Esophagus squamous epithelium (tissue), 5 donors: Measurements from ENCODE around the gene SPAG9. TPM values are rescaled to one million over a fixed set of nuclear protein-coding genes. Genes with fewer than 3 reads are reported as not detected.

Source experiments
- DNase-seq: peaks from one replicate; lab custom pipeline; 2025; lab: John Stamatoyannopoulos, UW
- H3K27ac ChIP-seq, 4 donors: fragments of 200-600 bp; sonication (generic); one replicate each; pipeline ENCODE4 v1.5.1; 2016 to 2019; ENCODE audit warnings: mild to moderate bottlenecking in 1 of 4
- H3K27me3 ChIP-seq, 4 donors: fragments of 200-600 bp; sonication (generic); 1 replicate in 3 of 4; 2 replicates in 1 of 4; pipeline versions ENCODE4 v1.5.1 to v1.6.0; 2017 to 2021; ENCODE audit warnings: antibody characterized with exemption in 1 of 4
- H3K36me3 ChIP-seq, 3 donors: fragments of 200-600 bp; sonication (generic); one replicate each; pipeline ENCODE4 v1.5.1; 2016 to 2019
- H3K4me1 ChIP-seq, 3 donors: fragments of 200-600 bp; sonication (generic); one replicate each; pipeline ENCODE4 v1.5.1; 2017 to 2019
- H3K4me3 ChIP-seq, 4 donors: fragments of 200-600 bp; sonication (generic); 1 replicate in 3 of 4; 2 replicates in 1 of 4; pipeline ENCODE4 v1.5.1; 2016 to 2019; ENCODE audit warnings: mild to moderate bottlenecking in 2 of 4, moderate library complexity in 1 of 4
- H3K9me3 ChIP-seq, 3 donors: fragments of 200-600 bp; sonication (generic); one replicate each; pipeline ENCODE4 v1.5.1; 2016 to 2019
- POLR2A ChIP-seq, 4 donors: fragments of 450-650 bp; IDR thresholded peaks; one replicate each; pipeline ENCODE4 v1.6.1; 2017; ENCODE audit warnings: antibody characterized with exemption in 4 of 4, mild to moderate bottlenecking in 4 of 4, moderate library complexity in 3 of 4
- WGBS, 2 donors: methylation state at CpG; one replicate each; pipeline ENCODE4 v1.1.5; 2018; 5-methylcytosine and 5-hydroxymethylcytosine counted together
- intact Hi-C: fragments of 100-400 bp; cut with DNase I; formaldehyde crosslinking; loops from one replicate; pipeline ENCODE4 v1.15.0; 2022
- total RNA-seq, 4 donors: library from RNA; depleted of rRNA; stranded (reverse); fragments of >200 nt; gene quantifications; one replicate each; pipeline ENCODE4 v1.1.0, GENCODE V29; 2016
- TF ChIP-seq, protein P1 (sequence below), 6 experiments: fragments of 450-650 bp in 4 of 6; fragments of 200-600 bp in 2 of 6; sonication (generic) in 2 of 6; IDR thresholded peaks; one replicate each; pipeline ENCODE4 v1.5.1; 2016 to 2019; ENCODE audit warnings: antibody characterized with exemption in 6 of 6, mild to moderate bottlenecking in 4 of 6, moderate library complexity in 4 of 6
- donor health status: DM: yes; HTN: yes; CAD: no.

SPAG9 gene
- total RNA-seq, 4 donors from 2014 or later, result 25.6 to 88.5 (median 49.9) TPM

DNA sequence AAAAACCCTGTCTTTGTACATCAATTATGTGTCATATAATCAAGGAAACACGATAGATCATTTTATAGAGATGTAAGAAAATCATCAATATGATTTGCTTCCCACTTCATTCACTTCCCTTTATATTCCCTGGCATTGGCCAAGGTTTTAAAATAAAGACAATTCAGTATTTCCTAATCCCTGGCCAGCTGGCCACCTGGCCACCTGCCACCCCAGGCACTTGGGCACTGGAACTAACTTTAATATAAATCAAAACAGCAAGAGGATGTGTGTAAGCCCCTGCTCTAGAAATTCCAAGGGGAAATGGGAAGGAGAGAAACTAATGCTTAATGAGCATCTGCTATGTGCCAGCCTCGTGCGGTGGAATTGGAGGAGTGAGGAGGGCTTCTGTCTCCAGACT is 195.9 kb downstream of the SPAG9 start:
- H3K4me1 ChIP-seq, result peaks cover 6 to 42% (median 15%) of the 10 kb centered on the region in 3 donors
- TF ChIP-seq, protein P1, sequence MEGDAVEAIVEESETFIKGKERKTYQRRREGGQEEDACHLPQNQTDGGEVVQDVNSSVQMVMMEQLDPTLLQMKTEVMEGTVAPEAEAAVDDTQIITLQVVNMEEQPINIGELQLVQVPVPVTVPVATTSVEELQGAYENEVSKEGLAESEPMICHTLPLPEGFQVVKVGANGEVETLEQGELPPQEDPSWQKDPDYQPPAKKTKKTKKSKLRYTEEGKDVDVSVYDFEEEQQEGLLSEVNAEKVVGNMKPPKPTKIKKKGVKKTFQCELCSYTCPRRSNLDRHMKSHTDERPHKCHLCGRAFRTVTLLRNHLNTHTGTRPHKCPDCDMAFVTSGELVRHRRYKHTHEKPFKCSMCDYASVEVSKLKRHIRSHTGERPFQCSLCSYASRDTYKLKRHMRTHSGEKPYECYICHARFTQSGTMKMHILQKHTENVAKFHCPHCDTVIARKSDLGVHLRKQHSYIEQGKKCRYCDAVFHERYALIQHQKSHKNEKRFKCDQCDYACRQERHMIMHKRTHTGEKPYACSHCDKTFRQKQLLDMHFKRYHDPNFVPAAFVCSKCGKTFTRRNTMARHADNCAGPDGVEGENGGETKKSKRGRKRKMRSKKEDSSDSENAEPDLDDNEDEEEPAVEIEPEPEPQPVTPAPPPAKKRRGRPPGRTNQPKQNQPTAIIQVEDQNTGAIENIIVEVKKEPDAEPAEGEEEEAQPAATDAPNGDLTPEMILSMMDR (IDR thresholded peaks at IDR 0.05), result no peak
- no peak for TF ChIP-seq POLR2A (IDR thresholded peaks at IDR 0.05)
- no peak overlapping the region for H3K27ac ChIP-seq
- H3K27me3 ChIP-seq, result no peaks in the 10 kb centered on the region
- no peaks in the 10 kb centered on the region for H3K36me3 ChIP-seq
- intact Hi-C loops, result no loop called here
- DNase-seq, result no peak
- no peak overlapping the region for H3K4me3 ChIP-seq
- H3K9me3 ChIP-seq, result no peaks in the 10 kb centered on the region
- WGBS, 2 donors, result 66 to 79% methylated on average over 3 of the region's 3 CpGs

DNA sequence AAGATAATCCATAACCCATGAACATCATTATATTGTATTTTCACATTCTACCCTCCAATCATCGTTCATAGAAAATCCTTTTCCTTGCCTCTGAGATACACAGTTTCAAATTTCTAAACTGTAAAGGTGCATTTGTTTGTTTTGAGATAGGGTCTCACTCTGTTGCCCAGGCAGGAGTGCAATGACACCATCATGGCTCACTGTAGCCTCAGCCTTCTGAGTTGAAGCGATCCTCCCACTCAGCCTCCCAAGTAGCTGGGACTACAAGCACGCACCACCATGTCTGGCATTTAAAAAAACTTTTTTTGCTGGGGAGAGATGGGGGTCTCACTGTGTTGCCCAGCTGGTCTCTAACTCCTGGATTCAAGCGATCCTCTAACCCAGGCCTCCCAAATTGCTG is 196.4 kb downstream of the SPAG9 start:
- TF ChIP-seq, protein P1 (IDR thresholded peaks at IDR 0.05), result no peak
- TF ChIP-seq POLR2A (IDR thresholded peaks at IDR 0.05), result no peak
- H3K27ac ChIP-seq, result no peak overlapping the region
- WGBS, 2 donors, result 100% methylated on average over 1 to 4 of the region's 4 CpGs
- intact Hi-C loops, result no loop called here
- no peaks in the 10 kb centered on the region for H3K36me3 ChIP-seq
- no peaks in the 10 kb centered on the region for H3K9me3 ChIP-seq
- no peaks in the 10 kb centered on the region for H3K27me3 ChIP-seq
- DNase-seq, result no peak
- no peak overlapping the region for H3K4me3 ChIP-seq
- H3K4me1 ChIP-seq, result peaks cover 10 to 46% (median 20%) of the 10 kb centered on the region in 3 donors

DNA sequence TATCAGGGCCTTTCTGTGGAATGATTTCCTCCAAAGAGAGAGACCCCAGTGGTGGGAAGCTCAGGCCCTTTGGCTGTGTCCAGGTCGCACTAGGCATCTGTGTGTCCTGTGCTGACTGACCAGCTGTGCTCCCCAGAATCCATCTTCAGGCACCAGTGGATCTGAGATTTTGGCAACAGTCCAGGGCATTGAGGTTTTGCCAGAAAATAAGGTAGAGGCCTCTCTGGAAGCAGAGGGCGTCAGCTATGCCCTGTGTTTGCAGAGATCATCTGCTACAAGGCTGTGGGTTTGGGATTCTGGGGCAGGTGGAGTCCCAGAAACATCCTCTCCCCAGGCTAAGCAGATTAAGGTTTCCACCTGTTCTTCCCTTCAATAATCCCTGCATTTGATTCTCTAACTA is 197.1 kb downstream of the SPAG9 start:
- H3K27me3 ChIP-seq, result no peaks in the 10 kb centered on the region
- no peak overlapping the region for H3K27ac ChIP-seq
- DNase-seq, result no peak
- TF ChIP-seq POLR2A (IDR thresholded peaks at IDR 0.05), result no peak
- TF ChIP-seq, protein P1 (IDR thresholded peaks at IDR 0.05), result no peak
- H3K4me3 ChIP-seq, result no peak overlapping the region
- H3K9me3 ChIP-seq, result no peaks in the 10 kb centered on the region
- 69 to 73% methylated on average over 2 of the region's 2 CpGs for WGBS, 2 donors
- peaks cover 17 to 53% (median 26%) of the 10 kb centered on the region in 3 donors for H3K4me1 ChIP-seq
- no peaks in the 10 kb centered on the region for H3K36me3 ChIP-seq
- intact Hi-C loops, result no loop called here

DNA sequence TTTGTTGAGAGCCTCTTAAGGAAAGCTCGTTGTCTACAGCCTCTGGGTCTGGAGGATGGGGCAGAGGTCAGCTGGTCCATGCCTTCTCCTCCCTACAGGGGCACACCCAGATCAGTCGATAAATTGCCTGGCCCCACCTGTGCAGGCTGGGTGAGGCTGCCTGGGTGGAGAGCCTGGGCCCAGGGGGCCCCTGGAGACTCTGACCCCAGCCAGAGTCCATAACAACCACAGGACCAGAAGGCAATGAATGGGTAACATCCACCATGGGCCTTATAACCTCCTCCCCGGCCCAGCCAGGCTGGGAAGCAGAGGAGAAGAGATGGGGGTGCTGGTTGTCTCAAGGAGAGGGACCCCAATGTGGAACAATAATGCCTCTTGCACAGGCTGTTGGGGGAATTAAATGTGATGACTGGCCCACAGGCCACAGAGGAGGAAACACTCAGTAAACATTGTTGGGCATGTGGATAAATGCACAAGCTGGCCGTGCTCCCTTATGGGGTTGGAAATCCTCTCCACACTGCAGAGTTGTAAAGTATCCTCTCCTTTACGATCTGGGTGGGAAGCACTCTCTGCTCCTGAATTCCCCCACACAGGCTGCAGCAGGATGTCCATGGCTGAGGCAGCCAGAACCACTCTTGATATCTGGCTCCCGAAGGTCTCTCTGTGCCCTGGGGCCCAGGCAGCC is 197.8 kb downstream of the SPAG9 start:
- no peaks in the 10 kb centered on the region for H3K36me3 ChIP-seq
- no peaks in the 10 kb centered on the region for H3K27me3 ChIP-seq
- intact Hi-C loops, result no loop called here
- H3K4me1 ChIP-seq, result peaks cover 25 to 60% (median 34%) of the 10 kb centered on the region in 3 donors
- no peaks in the 10 kb centered on the region for H3K9me3 ChIP-seq
- peak overlapping the region in 3 of 4 donors; percentile 9 to 88 (median 53) for H3K27ac ChIP-seq
- no peak for TF ChIP-seq POLR2A (IDR thresholded peaks at IDR 0.05)
- TF ChIP-seq, protein P1 (IDR thresholded peaks at IDR 0.05), result no peak
- no peak overlapping the region for H3K4me3 ChIP-seq
- no peak for DNase-seq
- WGBS, 2 donors, result 57 to 77% methylated on average over 3 to 4 of the region's 6 CpGs

DNA sequence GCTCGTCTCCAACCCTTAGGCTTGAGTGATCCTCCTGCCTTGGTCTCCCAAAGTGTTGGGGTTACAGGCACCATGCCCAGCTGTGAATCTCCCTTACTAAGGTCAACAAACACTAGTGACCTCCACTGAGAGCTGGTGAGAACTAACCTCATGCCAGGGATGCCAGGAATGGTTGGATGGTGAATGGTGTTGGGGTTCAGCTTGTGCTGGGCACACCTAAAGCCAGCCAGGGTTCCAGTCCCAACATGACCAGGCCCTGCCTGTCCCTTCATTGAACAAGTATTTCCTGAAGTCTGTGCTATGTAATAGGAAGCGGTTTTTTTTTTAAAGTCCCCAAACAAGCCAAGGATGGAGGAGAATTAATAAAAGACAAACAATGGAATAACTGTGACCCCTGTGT is 198.6 kb downstream of the SPAG9 start:
- Histone ChIP-seq H3K27me3 (no peaks in the 10 kb centered on the region), H3K9me3 (no peaks in the 10 kb centered on the region), H3K4me3 (no peak overlapping the region), H3K36me3 (no peaks in the 10 kb centered on the region), H3K27ac (peak overlapping the region; percentile 14 to 88 (median 66)), H3K4me1 (peaks cover 32 to 68% (median 38%) of the 10 kb centered on the region in 3 donors)
- intact Hi-C loops, result no loop called here
- DNase-seq, result no peak
- 29 to 61% methylated on average over 1 to 2 of the region's 2 CpGs for WGBS, 2 donors
- TF ChIP-seq, protein P1 (IDR thresholded peaks at IDR 0.05), result no peak
- no peak for TF ChIP-seq POLR2A (IDR thresholded peaks at IDR 0.05)
